ENCODE measurements around the gene HOMER2.

GRCh38 chr15:82820128-82820527 lies 132.4 kb downstream of the HOMER2 start:
- TF ChIP-seq POLR2A (IDR thresholded peaks at IDR 0.05; ENCODE audit: low read length): no peak
- TF ChIP-seq GATA1 (IDR thresholded peaks at IDR 0.05; ENCODE audit: low read depth, low read length): no peak
